H1 (cell line): Measurements from ENCODE around the gene INPP4B. TPM values are rescaled to one million over a fixed set of nuclear protein-coding genes. Genes with fewer than 3 reads are reported as not detected.

Experiments
- CTCF ChIA-PET: fragments of 300-600 bp; sonication (Branson Sonifier 250); formaldehyde crosslinking; loops from one replicate; lab custom pipeline; 2021; ENCODE audit not compliant: partially characterized antibody; lab: Charles Lee
- POLR2A ChIA-PET: fragments of 300-600 bp; sonication (Branson Sonifier 250); formaldehyde crosslinking; loops from one replicate; lab custom pipeline; 2021; ENCODE audit warnings: inconsistent platforms; ENCODE audit not compliant: partially characterized antibody; lab: Charles Lee
- DNase-seq, 2 experiments: peaks; one replicate each; pipeline versions ENCODE4 v3.0.0 to v3.0.0-alpha.2; 2010 to 2022; ENCODE audit warnings: low spot score in 2 of 2, low read depth in 1 of 2, mixed read lengths in 1 of 2
- FAIRE-seq: peaks from 2 replicates; lab custom pipeline; 2011; peaks lifted over from hg19 to GRCh38; lab: Jason Lieb, UNC
- H2AFZ ChIP-seq: 2 replicates; pipeline ENCODE4 v1.8.1; 2012; ENCODE audit warnings: low read length, inconsistent platforms
- H2AK5ac ChIP-seq: 2 replicates; pipeline ENCODE4 v1.6.1; 2013; ENCODE audit warnings: low read depth, low read length
- H2BK120ac ChIP-seq: replicated peaks from 2 replicates; pipeline ENCODE3; 2013; ENCODE audit warnings: low read depth, low read length, inconsistent platforms
- H2BK12ac ChIP-seq: 2 replicates; pipeline ENCODE4 v1.6.1; 2013; ENCODE audit warnings: low read depth, low read length
- H2BK15ac ChIP-seq: 2 replicates; pipeline ENCODE4 v1.6.1; 2013; ENCODE audit warnings: low read length
- H2BK20ac ChIP-seq: 2 replicates; pipeline ENCODE4 v1.6.1; 2013; ENCODE audit warnings: low read length
- H2BK5ac ChIP-seq: 2 replicates; pipeline ENCODE4 v1.6.1; 2013; ENCODE audit warnings: low read depth, low read length
- H3K14ac ChIP-seq: 2 replicates; pipeline ENCODE4 v1.6.1; 2013; ENCODE audit warnings: inconsistent platforms; ENCODE audit not compliant: insufficient read length
- H3K18ac ChIP-seq: 2 replicates; pipeline ENCODE4 v1.6.1; 2013; ENCODE audit warnings: low read length; ENCODE audit errors: extremely low read depth
- H3K23ac ChIP-seq: 2 replicates; pipeline ENCODE4 v1.6.1; 2013; ENCODE audit warnings: inconsistent platforms; ENCODE audit not compliant: insufficient read length
- H3K23me2 ChIP-seq: 2 replicates; pipeline ENCODE4 v1.6.1; 2013; ENCODE audit warnings: low read depth, low read length
- H3K27ac ChIP-seq: 2 replicates; pipeline ENCODE4 v1.6.1; 2011; ENCODE audit warnings: low read depth, low read length, inconsistent platforms
- H3K27me3 ChIP-seq, 4 experiments: replicated peaks in 1 of 4; 1 replicate in 1 of 4; 2 replicates in 3 of 4; pipeline versions ENCODE4 v1.6.1 to v1.8.1; 2011 to 2013; ENCODE audit warnings: low read length in 3 of 4, mild to moderate bottlenecking in 3 of 4, inconsistent platforms in 2 of 4, mixed read lengths in 2 of 4, moderate library complexity in 1 of 4; ENCODE audit not compliant: control insufficient read depth in 3 of 4, insufficient read depth in 3 of 4; ENCODE audit errors: extremely low read depth in 1 of 4
- H3K36me3 ChIP-seq, 4 experiments: 2 replicates each; pipeline versions ENCODE4 v1.6.1 to v1.8.1; 2011 to 2013; ENCODE audit warnings: mild to moderate bottlenecking in 4 of 4, low read length in 3 of 4, moderate library complexity in 2 of 4, control low read depth in 1 of 4, inconsistent platforms in 1 of 4; ENCODE audit not compliant: insufficient read depth in 4 of 4, control insufficient read depth in 2 of 4
- H3K4ac ChIP-seq: replicated peaks from 2 replicates; pipeline ENCODE3; 2013; ENCODE audit warnings: low read length, low read depth, mixed read lengths, inconsistent platforms; ENCODE audit not compliant: insufficient read length
- H3K4me1 ChIP-seq, 4 experiments: replicated peaks in 1 of 4; 1 replicate in 1 of 4; 2 replicates in 3 of 4; pipeline versions ENCODE4 v1.6.1 to v1.8.1; 2011 to 2013; ENCODE audit warnings: low read length in 3 of 4, inconsistent platforms in 2 of 4, mixed read lengths in 1 of 4; ENCODE audit not compliant: insufficient read depth in 4 of 4, control insufficient read depth in 3 of 4
- H3K4me2 ChIP-seq, 2 experiments: 2 replicates each; pipeline versions ENCODE4 v1.6.1 to v1.8.1; 2011 to 2013; ENCODE audit warnings: low read depth in 2 of 2, low read length in 2 of 2, control low read depth in 1 of 2, inconsistent platforms in 1 of 2, mild to moderate bottlenecking in 1 of 2; ENCODE audit not compliant: insufficient read depth in 1 of 2
- H3K4me3 ChIP-seq, 4 experiments: fragments of 200-600, 300-600 bp in 1 of 4; sonication (generic), shearing (Covaris generic), sonication (Bioruptor Twin) in 1 of 4; 2 replicates each; pipeline versions ENCODE4 v1.5.1 to v1.8.1; 2011 to 2016; ENCODE audit warnings: low read length in 4 of 4, low read depth in 3 of 4, control low read depth in 2 of 4, inconsistent platforms in 2 of 4, mild to moderate bottlenecking in 2 of 4, mixed read lengths in 1 of 4, moderate library complexity in 1 of 4; ENCODE audit not compliant: insufficient read depth in 2 of 4; ENCODE audit errors: extremely low read depth in 1 of 4
- H3K56ac ChIP-seq: replicated peaks from 2 replicates; pipeline ENCODE3; 2013; ENCODE audit warnings: low read depth, mild to moderate bottlenecking, mixed read lengths, low read length, inconsistent platforms; ENCODE audit not compliant: insufficient read length
- H3K79me1 ChIP-seq: 2 replicates; pipeline ENCODE4 v1.6.1; 2013; ENCODE audit warnings: low read depth, low read length, control low read depth
- H3K79me2 ChIP-seq, 2 experiments: 2 replicates each; pipeline versions ENCODE4 v1.6.1 to v1.8.1; 2012 to 2013; ENCODE audit warnings: low read length in 2 of 2, mild to moderate bottlenecking in 2 of 2, inconsistent platforms in 1 of 2; ENCODE audit not compliant: insufficient read depth in 2 of 2, control insufficient read depth in 1 of 2
- H3K9ac ChIP-seq, 4 experiments: replicated peaks in 1 of 4; 1 replicate in 1 of 4; 2 replicates in 3 of 4; pipeline versions ENCODE4 v1.6.1 to v1.8.1; 2011 to 2013; ENCODE audit warnings: low read depth in 3 of 4, low read length in 3 of 4, control low read depth in 2 of 4, mild to moderate bottlenecking in 2 of 4, moderate library complexity in 2 of 4, inconsistent platforms in 1 of 4; ENCODE audit errors: extremely low read depth in 1 of 4
- H3K9me3 ChIP-seq, 2 experiments: 2 replicates each; pipeline versions ENCODE4 v1.6.1 to v1.8.1; 2012 to 2013; ENCODE audit warnings: mild to moderate bottlenecking in 2 of 2, moderate library complexity in 2 of 2, control low read depth in 1 of 2, inconsistent platforms in 1 of 2, low read depth in 1 of 2, low read length in 1 of 2, mixed read lengths in 1 of 2; ENCODE audit not compliant: insufficient read depth in 2 of 2
- H4K20me1 ChIP-seq, 2 experiments: replicated peaks in 1 of 2; 2 replicates each; pipeline versions ENCODE3 to v1.8.1; 2011 to 2013; ENCODE audit warnings: inconsistent platforms in 2 of 2, low read length in 2 of 2, mild to moderate bottlenecking in 1 of 2; ENCODE audit not compliant: insufficient read depth in 2 of 2, control insufficient read depth in 1 of 2
- H4K5ac ChIP-seq: 2 replicates; pipeline ENCODE4 v1.6.1; 2013; ENCODE audit warnings: low read length, low read depth, mixed read lengths, inconsistent platforms; ENCODE audit not compliant: insufficient read length
- H4K8ac ChIP-seq: 2 replicates; pipeline ENCODE4 v1.8.0; 2013; ENCODE audit warnings: mild to moderate bottlenecking, moderate library complexity, low read length, inconsistent platforms; ENCODE audit not compliant: insufficient read depth; ENCODE audit errors: extremely low read depth
- H4K91ac ChIP-seq: replicated peaks from 2 replicates; pipeline ENCODE3; 2013; ENCODE audit warnings: low read length, mixed read lengths, inconsistent platforms; ENCODE audit not compliant: insufficient read length
- CBX5 ChIP-seq: fragments of 300-800, 300-1000 bp; sonication (generic); IDR thresholded peaks from 2 replicates; pipeline ENCODE4 v1.7.1; 2016; ENCODE audit warnings: antibody characterized with exemption, low read length, low read depth
- CREB1 ChIP-seq: IDR thresholded peaks from 2 replicates; pipeline ENCODE4 v1.6.1; 2012; ENCODE audit warnings: inconsistent platforms
- CTCF ChIP-seq, 3 experiments: IDR thresholded peaks; 1 replicate in 2 of 3; 2 replicates in 1 of 3; pipeline versions ENCODE4 v1.5.1 to v1.6.1; 2011; ENCODE audit warnings: low read length in 3 of 3, mild to moderate bottlenecking in 3 of 3, inconsistent platforms in 2 of 3, low read depth in 1 of 3, moderate library complexity in 1 of 3; ENCODE audit not compliant: insufficient read depth in 1 of 3; ENCODE audit errors: control extremely low read depth in 1 of 3
- RFX5 ChIP-seq: IDR thresholded peaks from 2 replicates; pipeline ENCODE4 v1.6.1; 2011; ENCODE audit warnings: low read depth, low read length, improper control_type of control experiment, borderline replicate concordance
- SIRT6 ChIP-seq: IDR thresholded peaks from one replicate; pipeline ENCODE4 v1.7.1; 2012; ENCODE audit warnings: low read length, inconsistent platforms
- SUZ12 ChIP-seq: fragments of 200-600 bp; sonication (generic); IDR thresholded peaks from 2 replicates; pipeline ENCODE4 v1.6.1; 2012; ENCODE audit warnings: mild to moderate bottlenecking, inconsistent platforms, low read length, moderate library complexity, mixed read lengths
- WGBS, 2 experiments: shearing (Covaris generic) in 1 of 2; methylation state at CpG; one replicate each; pipeline versions ENCODE4 v1.1.6 to v1.1.7; 2013 to 2015; ENCODE audit warnings: low lambda C conversion rate in 2 of 2, mixed read lengths in 2 of 2, inconsistent platforms in 1 of 2, low coverage in 1 of 2, missing lambda C conversion rate in 1 of 2; ENCODE audit not compliant: insufficient replicate concordance in 2 of 2, insufficient coverage in 1 of 2, insufficient read length in 1 of 2; ENCODE audit errors: extremely low coverage in 1 of 2, missing lambda C conversion rate in 1 of 2; 5-methylcytosine and 5-hydroxymethylcytosine counted together
- polyA plus RNA-seq, 7 experiments: library from polyadenylated mRNA; depleted of rRNA in 3 of 7; stranded (reverse) in 5 of 7; unstranded in 2 of 7; fragments of >200 nt in 5 of 7; fragments of 200-250 nt in 2 of 7; gene quantifications; 1 replicate in 5 of 7; 2 replicates in 1 of 7; 4 replicates in 1 of 7; pipeline versions ENCODE4 v1.2.1 to v1.2.3, GENCODE V29; 2011 to 2013; ENCODE audit warnings: missing spikeins in 2 of 7, mixed read lengths in 2 of 7
- total RNA-seq: library from RNA; stranded (reverse); fragmentation: NEBNext Ultra II Directional; extraction: Animal tissue kit (Norgen Biotek cat#: 25700); gene quantifications from 2 replicates; pipeline ENCODE4 v1.2.1, GENCODE V29; 2021

Gene INPP4B
- total and polyA plus RNA-seq, 2 of the 8 experiments (the other 6 are each of a cell fraction or from before 2014, with no cell fraction given) = 0.11 to 0.54 TPM

- CTCF ChIA-PET = no interaction called here
- no peak for FAIRE-seq
Observed at GRCh38 chr4:142064181-142064580, 781.9 kb downstream of the INPP4B start.

More at GRCh38 chr4:142064181-142064580, 781.9 kb downstream of the INPP4B start:
- Histone ChIP-seq H3K4me3 (no peak overlapping the region), H3K23me2 (no peaks in the 10 kb centered on the region), H2BK12ac (no peak overlapping the region), H3K9ac (no peak overlapping the region), H3K79me1 (no peaks in the 10 kb centered on the region), H3K4me2 (no peak overlapping the region), H2BK15ac (no peak overlapping the region), H2AFZ (no peak overlapping the region), H3K14ac (no peak overlapping the region), H3K18ac (no peak overlapping the region), H2BK120ac (no peak overlapping the region), H3K4me1 (no peaks in the 10 kb centered on the region), H3K27me3 (no peaks in the 10 kb centered on the region), H2BK5ac (no peak overlapping the region), H2AK5ac (no peak overlapping the region), H3K36me3 (no peaks in the 10 kb centered on the region), H3K56ac (no peak overlapping the region), H3K79me2 (no peaks in the 10 kb centered on the region), H4K8ac (no peak overlapping the region), H4K5ac (no peak overlapping the region), H3K4ac (no peak overlapping the region), H4K20me1 (no peaks in the 10 kb centered on the region), H2BK20ac (no peak overlapping the region), H3K9me3 (peaks cover 9 to 11% of the 10 kb centered on the region in 2 experiments), H3K23ac (no peak overlapping the region), H3K27ac (no peak overlapping the region), H4K91ac (no peak overlapping the region)
- no peak for DNase-seq
- WGBS, 2 experiments = 100% methylated on average over 1 of the region's 1 CpG; no CpG with 5 or more reads in 1 of the 2 experiments
- POLR2A ChIA-PET = no interaction called here
- TF ChIP-seq RFX5 (no peak), SUZ12 (no peak), SIRT6 (no peak), CBX5 (no peak), CREB1 (no peak), CTCF (IDR thresholded peaks at IDR 0.05; ENCODE audit: control extremely low read depth in 1 of 3, insufficient read depth in 1 of 3, low read depth in 1 of 3, low read length in 3 of 3) (no peak)
